ENCODE results near the gene MYH1.

DNA sequence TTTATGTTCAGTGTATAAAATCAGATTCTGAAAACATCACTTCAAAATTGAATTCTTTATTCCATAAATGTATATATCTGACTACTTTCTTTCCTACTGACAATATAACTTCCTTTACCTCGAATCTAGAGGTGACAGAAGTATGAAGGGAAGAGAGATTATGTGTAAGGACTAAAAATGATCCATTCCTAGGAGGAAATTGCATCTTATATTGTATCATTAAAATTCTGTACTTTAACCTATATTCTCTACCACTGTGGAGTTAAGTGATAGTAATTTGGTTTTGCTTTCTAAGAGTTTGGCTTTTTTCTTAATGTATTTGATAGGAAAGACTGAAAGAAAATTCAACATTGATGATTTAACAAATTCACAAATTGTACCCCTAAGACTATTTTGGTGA lies 60.4 kb downstream of the MYH1 start:
- TF ChIP-seq, protein P1, sequence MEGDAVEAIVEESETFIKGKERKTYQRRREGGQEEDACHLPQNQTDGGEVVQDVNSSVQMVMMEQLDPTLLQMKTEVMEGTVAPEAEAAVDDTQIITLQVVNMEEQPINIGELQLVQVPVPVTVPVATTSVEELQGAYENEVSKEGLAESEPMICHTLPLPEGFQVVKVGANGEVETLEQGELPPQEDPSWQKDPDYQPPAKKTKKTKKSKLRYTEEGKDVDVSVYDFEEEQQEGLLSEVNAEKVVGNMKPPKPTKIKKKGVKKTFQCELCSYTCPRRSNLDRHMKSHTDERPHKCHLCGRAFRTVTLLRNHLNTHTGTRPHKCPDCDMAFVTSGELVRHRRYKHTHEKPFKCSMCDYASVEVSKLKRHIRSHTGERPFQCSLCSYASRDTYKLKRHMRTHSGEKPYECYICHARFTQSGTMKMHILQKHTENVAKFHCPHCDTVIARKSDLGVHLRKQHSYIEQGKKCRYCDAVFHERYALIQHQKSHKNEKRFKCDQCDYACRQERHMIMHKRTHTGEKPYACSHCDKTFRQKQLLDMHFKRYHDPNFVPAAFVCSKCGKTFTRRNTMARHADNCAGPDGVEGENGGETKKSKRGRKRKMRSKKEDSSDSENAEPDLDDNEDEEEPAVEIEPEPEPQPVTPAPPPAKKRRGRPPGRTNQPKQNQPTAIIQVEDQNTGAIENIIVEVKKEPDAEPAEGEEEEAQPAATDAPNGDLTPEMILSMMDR (IDR thresholded peaks at IDR 0.05), result no peak
- TF ChIP-seq POLR2A (IDR thresholded peaks at IDR 0.05) (no peak), EP300 (IDR thresholded peaks at IDR 0.05) (no peak), POLR2AphosphoS5 (IDR thresholded peaks at IDR 0.05) (no peak)

All from sigmoid colon (tissue), 4 donors.